GM19351 (cell line): ENCODE measurements around the gene MOB4.
"Not testable (repeated sequence)": the region's sequence is repeated elsewhere in the genome, so short reads cannot be mapped to it uniquely, and the experiment has no call there.

Source experiments
- ATAC-seq: cut with Tn5 transposase; IDR thresholded peaks from one replicate; pipeline ENCODE4 v1.9.1; 2021; ENCODE audit warnings: mild to moderate bottlenecking, moderate library complexity; ENCODE audit not compliant: unreplicated experiment

Gene MOB4

DNA sequence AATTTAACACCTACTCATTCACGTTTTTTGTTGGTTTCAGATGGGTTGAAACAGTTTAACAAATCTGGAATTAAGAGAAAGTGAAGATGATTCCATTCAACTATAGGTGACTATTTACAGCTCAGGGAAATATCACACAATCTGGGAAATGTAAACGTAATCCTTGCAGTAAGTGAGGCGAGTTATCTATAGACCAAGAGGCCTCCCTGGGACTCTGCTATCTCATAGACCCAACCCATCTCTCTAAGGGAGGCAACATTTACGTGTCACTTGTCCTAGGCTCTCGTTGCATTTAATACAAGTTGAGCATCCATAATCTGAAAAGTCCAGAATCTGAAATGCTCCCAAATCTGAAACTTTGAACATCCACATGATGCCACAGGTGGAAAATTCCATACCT lies 2.0 kb upstream of the MOB4 start:
- ATAC-seq: no peak

DNA sequence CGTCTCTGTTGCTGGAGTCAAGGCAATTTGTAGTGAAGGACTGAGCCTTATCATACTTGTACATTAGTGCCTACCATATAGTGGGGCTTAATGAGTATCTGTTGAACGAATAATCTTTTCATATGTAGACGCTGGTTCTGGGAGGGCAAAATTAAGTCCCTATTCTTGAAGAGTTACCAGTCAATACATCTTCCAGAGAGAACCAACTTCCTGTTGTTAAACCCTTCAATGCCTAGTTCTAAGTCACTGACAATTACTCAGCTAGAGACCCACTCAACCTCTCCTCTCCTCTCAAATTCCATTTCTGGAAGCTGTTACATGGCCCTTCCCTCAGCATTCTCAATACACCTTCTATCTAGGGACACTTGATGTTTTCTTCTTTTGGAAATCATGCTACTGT lies 1.1 kb upstream of the MOB4 start:
- no peak for ATAC-seq

DNA sequence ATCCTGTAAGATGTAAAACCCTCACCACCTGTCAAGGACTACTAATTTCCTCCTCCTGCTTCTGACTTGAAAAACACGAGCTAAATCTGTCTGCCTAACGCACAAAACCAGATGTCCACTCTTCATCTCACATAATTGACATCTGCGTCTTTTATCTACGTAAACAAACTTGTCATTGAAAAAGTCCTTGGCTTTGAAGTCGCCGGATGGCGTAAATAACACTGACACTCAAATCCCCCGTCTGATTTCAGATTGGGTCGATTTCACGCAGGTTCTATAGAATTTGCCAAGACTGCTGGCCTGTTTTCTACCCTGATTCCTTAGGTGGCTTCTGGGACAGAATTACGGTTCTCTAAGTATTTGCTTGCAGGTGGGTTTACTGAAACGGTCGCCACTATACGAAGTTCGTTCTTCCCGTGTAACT lies 539 bp upstream of the MOB4 start:
- peak; percentile 10 for ATAC-seq

DNA sequence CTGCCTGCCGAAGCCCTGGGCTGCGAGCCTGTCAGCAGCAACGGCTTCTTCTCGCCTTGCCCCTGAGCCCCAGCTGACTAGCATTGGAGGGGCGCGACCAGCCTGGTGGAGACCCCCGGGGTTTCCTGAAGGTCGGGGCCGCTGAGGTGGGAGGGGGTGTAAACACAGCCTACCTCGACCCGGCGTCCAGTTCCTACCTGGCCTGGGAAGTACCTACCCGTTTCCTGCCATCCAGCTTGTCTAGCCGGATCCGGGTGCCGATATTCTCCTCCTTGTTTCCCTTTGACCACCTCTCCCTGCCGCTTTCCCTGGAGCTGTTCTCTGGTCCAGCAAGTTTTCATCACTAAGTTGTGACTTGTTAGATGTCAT lies 511 bp downstream of the MOB4 start:
- peak; percentile 10 for ATAC-seq

DNA sequence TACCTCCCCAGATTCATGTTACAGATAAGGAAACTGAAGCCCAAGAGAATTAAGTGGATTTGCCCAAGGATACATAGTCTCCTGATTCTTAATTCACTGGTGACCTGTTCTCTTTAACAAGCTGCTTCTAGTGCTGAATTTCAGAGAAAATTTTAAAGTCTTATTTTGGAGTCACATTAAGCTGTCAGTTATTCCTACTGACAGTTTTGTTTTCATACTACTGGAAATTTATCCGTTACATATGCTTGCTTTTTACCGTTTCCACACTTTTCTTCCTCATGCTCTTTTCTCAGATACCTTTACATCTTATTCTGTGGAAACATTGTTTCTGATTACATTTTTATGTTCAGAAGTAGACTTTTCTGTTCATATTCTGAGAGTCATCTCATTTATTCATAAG lies 1.3 kb downstream of the MOB4 start:
- ATAC-seq: no peak

DNA sequence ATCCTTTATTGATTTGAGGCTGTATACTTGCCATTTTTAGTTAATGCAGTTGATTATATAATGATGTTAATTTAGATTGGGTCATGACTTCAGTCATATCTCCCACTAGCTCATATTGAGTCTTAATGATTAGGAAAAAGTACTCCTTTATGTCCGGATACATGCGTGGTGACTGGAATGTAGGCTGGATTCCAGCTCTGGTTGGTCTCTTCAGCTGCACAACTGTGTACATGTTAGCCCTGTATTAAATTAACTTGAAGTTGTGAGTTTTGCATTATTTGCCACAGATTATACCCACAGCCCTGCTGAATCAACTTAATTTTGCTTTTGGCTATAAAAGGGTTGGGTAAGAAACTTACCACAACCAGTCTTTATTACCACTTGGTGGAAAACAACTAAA lies 22.5 kb downstream of the MOB4 start:
- no peak for ATAC-seq

DNA sequence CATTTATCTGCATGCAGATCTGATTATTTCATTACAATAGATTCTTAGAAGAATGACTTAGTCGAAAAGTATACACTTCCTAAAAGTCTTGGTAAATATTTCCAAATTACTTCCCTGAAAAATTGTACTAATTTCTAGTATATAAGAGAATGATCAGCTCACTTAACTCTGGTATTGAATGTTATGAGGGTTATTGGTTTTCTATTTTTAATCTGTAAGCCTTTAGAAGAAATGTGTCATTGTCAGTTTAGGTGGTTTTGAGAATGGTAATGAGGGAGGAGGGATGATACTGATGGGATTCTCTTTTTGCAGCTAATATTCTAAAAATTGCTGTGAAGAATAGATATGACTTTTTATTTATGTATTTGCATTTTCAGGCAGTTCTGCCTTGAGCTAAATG lies 23.9 kb downstream of the MOB4 start:
- ATAC-seq: no peak

DNA sequence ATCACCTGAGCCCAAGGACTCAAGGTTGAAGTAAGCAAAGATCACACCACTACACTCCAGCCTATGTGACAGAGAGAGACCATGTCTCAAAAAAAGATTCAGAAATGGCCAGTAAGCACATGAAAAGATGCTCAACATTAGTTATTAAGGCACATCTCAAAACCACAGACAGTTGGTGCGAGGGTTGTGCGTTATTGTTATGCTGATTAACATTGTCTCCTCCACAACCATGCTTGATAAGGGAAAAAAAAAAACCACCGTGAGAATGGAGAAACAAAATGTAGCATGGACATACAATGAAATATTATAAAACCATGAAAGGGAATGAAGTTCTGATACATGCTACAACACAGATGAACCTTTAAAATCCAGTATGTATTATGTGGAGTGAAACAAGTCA lies 27.3 kb downstream of the MOB4 start:
- no peak for ATAC-seq

DNA sequence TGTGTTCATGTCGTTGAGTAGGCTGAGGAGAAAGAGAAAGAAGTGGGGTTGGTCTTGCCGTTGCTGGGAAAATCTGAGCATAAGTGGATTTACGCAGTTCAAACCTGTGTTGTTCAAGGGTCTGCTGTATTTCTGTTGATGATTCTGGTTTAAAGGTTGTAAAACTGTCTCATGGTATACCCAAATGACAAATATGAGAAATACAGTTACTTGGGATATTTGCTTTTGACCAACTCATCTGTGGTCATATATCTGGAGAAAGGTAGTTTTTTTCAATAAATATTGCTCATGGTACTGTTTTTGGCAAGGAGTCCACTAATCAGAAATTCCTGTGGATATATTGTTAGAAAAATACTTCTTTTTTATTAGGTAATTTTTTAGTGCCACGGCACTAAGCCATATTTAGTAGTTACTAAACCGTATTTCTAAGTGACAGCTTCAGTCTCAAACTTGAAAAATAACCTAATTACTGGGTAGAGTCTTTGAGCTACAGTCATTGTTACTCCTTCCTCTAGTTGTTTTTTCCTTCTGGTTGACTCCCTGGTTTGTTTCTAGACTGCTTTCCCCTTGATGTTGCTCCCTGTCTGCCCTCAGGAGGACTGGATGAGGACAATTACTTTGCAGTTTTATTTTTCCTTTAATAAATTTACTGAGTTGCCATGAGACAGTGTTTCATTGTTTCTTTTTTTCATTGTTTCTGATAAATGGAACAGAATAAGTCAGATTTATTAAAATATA lies 31.5 kb downstream of the MOB4 start:
- no peak for ATAC-seq

DNA sequence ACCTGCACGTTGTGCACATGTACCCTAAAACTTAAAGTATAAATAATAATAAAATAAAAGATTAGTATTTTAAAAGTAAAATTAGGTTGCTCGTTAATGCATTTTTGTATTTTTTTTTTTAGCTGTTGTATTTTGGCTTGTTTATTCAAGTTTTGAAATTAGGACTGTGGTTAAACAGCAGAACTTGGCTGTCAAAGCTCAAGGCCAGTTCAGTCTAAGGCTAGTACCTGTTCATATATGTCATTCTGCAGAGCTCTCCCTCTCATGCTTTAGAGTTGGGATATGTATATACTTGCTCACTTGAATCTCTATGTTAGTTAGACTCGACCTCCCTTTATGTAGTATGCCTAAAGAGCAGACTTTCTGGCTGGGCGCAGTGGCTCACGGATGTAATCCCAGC lies 32.7 kb downstream of the MOB4 start:
- no peak for ATAC-seq

DNA sequence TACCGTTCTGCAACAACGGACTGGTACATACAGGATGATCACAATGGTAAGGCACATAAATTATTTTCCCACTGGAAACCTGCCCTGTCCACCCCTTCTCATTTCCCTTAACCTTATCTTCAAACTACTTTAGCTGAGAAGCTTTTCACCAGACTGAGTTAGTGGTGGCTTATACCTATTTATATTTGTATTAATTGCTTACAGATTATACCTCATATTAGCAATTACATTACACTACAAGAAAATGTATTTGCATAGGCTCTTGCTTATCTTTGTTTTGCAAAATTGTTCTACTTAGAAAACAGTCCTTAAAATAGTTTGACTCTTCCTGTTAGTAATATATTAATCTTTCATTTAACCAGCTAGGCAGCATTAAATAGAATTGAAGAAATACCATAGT lies 35.4 kb downstream of the MOB4 start:
- ATAC-seq: not testable (repeated sequence)

DNA sequence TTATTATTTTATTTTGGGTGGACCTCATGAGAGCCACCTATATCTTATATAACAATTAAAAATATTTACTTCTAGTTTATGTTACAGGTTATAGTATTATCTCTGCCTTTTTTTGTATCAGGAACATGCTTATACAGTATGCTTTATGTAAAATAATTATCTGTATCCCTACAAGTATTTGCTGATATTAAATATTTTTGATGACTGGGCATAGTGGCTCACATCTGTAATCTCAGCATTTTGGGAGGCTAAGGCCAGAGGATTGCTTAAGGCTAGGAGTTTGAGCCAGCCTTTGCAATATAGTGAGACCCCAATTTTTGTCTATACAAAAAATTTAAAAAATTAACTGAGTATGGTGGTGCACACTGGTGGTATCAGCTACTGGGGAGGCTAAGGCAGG lies 39.6 kb downstream of the MOB4 start:
- no peak for ATAC-seq

DNA sequence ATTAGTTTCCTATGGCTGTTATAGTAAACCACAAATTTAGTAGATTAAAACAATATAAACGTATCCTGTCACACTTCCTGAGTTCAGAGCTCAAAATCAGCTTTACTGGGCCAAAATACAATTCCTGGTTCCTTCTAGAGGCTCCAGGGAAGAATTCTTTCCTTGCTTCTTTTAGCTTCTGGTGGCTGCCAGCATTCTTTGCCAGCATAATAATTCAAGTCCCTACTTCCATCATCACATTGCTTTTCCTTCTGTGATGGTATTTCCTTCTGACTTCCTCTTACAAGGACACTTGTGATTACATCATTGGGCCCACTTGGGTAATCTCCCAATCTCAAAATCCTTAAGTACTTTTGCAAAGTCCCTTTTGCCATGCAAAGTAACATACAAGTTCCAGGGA lies 40.6 kb downstream of the MOB4 start:
- no peak for ATAC-seq

DNA sequence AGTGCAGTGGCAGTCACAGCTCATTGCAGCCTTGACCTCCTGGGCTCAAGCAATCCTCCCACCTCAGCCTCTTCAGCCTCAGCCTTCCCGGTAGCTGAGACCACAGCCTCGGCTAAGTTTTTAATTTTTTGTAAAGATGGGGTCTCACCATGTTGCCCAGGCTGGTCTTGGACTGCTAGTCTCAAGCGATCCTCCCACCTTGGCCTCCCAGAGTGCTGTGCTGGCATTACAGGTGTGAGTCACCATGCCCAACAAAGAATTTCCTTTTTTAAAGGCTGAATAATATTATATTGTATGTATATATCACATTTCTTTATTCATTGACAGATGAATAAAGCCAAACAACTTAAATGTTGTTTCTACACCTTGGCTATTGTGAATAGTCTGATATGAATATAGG lies 42.5 kb downstream of the MOB4 start:
- ATAC-seq: no peak

DNA sequence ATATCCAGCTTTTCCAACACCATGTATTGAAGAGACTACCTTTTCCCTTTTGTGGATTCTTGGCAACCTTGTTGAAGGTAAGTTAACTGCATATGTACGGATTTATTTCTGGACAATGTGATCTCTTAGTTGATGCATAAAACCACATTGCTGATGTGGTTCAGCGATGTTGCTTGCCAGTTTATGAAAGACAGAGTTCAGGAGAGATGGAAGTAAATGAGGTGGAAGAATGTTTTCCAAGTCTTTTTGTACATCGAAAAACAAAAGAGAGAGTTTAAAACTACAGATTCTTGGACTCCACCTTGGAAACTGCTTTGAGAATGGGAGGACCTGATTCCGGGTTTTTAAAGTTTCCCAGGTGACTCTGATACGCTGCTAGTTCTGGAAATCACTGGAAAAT lies 43.8 kb downstream of the MOB4 start:
- ATAC-seq: no peak

DNA sequence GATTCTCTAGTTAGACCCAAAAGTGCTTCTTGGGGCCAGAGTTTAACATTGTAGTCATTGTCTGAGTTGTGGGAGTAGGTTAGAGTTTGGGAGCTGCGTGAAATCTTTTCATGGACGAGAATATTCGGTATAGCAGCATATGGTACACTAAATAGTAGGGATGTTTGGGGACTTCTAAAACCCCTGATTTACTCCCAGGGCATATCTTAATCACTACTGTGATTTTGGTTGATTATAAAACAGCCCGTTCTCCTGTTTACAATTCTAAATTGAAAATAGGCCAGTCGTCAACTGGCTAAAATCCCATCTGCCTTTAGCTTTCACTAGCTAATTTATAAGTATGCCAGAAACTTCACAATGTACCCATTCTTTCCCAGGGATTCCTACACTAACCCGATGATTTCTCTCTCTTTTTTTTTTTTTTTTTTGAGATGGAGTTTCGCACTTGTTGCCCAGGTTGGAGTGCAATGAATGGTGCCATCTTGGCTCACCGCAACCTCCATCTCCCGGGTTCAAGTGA lies 44.3 kb downstream of the MOB4 start:
- no peak for ATAC-seq

DNA sequence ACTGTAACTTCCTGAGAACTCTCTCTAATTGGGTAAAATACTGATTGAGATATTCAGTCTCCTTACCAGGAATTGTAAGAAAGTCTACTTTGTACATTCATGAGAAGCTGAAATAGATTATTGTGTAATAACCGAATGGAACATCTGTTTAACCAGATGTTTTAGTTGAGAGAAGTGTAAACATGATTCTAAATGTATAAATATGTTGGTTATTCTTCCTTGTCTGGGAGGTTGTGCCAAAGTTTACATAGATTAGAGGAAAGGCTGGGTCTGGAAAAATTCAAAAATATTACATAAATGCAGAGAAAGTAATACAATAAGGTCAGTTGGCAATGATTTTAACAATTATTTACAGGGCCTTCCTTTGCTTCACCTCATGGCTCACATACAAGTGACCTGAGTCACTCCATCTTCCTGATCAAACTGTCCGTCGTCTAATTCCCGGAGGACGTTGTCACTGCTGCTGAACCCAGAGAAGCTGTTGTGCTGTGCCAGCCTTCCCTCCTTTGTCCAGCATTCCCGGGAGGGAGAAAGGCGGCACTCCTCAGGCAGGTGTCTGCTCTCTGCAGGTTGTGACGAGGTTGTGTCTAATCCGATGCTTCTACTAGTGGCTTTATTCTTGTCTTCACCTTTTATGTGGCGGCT lies 55.9 kb downstream of the MOB4 start:
- ATAC-seq: no peak

DNA sequence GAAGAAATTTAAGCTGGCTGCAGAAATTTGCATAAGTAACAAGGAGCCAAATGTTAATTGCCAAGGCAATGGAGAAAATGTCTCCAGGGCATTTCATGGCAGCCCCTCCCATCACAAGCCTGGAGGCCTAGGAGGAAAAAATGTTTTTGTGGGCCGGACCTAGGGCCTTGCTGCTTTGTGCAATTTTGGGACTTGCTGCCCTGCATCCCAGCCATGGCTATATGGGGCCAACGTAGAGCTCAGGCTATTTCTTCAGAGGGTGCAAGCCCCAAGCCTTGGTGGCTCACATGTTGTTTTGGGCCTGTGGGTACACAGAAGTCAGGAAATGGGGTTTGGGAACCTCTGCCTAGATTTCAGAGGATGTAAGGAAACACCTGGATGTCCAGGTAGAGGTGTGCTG lies 57.7 kb downstream of the MOB4 start:
- no peak for ATAC-seq

DNA sequence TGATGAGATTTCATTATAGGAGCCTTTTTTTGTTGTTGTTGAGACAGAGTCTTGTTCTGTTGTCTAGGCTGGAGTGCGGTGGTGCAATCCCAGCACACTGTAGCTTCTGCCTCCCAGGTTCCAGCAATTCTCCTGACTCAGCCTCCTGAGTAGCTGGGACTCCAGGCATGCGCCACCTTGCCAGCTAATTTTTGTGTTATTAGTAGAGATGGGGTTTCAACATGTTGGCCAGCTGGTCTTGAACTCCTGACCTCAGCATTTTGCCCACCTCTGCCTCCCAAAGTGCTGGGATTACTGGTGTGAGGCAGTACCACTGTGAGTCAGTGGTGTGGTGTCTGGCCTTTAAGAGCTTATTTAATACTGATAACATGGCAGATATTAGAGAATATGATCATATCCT lies 60.1 kb downstream of the MOB4 start:
- ATAC-seq: no peak

DNA sequence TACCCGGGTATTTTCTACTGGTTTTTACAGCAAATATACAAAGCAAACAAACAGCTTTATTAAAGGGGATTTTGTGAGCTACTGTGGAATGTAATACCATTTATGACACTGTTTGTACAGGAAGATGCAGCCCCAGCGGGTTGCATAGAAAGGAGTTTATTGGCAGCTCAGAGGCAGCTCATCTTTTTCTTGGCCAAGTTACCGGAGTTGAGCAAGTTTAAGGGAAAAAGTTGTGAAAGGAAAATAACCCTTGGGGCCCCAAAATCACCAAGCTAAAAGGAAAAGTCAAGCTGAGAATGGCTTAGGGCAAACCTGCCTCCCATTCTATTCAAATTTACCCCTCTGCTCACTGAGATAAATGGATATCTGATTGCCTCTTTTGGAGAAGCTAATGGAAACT lies 60.8 kb downstream of the MOB4 start:
- no peak for ATAC-seq

DNA sequence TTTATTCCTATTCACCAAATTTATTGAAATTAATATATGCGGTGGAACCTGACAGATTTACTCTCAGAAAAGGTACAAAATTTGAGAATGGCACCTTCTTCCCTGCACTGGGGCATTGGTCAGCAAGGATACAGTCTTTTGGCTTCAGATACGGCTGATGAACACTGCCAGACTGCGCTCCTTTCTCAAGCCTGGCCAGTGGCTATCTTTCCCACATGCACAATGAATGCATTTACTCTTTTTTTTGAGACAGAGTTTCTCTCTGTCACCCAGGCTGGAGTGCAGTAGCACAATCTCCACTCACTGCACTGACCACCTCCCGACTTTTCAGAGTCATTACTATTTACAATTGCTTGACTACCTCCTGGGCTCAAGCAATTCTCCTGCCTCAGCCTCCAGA lies 61.6 kb downstream of the MOB4 start:
- ATAC-seq: no peak

DNA sequence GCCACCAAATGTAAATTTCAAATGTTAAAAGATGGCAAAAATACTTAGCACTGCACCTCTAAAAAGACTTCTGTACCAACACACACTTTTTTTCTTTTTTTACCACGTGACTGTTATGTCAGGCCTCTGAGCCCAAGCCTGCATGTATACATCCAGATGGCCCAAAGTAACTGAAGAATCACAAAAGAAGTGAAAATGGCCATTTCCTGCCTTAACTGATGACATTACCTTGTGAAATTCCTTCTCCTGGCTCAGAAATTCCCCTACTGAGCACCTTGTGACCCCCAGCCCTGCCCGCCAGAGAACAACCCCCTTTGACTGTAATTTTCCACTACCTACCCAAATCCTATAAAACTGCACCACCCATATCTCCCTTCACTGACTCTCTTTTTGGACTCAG lies 62.4 kb downstream of the MOB4 start:
- not testable (repeated sequence) for ATAC-seq

DNA sequence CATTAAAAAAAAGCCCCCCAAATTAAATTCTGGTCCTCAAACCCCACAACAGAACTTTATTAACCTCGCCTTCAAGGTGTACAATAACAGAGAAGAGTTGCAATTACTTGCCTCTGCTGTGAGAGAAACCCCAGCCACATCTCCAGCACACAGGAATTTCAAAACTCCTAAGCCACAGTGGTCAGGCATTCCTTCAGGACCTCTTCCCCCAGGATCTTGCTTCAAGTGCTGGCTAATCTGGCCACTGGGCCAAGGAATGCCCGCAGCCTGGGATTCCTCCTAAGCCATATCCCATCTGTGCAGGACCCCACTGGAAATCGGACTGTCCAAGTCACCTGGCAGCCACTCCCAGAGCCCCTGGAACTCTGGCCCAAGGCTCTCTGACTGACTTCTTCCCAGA lies 64.3 kb downstream of the MOB4 start:
- not testable (repeated sequence) for ATAC-seq
